ENCODE results near the gene OR4C13.
"Not testable (repeated sequence)": the region's sequence is repeated elsewhere in the genome, so short reads cannot be mapped to it uniquely, and the experiment has no call there.

Gene OR4C13

DNA sequence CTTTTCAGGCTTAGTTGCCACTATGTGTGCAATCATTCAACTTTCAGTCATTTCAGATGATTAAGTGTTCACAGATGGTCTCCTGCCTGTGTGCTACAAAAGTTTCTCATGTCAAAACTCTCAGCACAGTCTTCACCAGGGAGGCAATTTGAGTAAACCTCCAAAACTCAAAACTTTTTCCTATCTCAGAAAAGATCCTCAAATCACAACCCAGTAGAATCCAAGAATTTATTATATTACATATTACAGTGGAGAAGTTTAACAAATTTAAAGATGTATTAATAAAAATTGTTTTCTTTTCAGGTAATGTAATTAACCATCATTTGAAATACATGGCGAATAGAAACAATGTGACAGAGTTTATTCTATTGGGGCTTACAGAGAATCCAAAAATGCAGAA, at the start of gene OR4C13:
Gene OR4C13 (plus strand): TSS at position 301 of the 400 bp plus-strand sequence. CDS start 32 bp downstream, at position 333.
- no peaks in the 10 kb centered on the region for H3K27me3 ChIP-seq (ENCODE audit: control insufficient read depth, insufficient read depth, low read length)
- H3K4me1 ChIP-seq (ENCODE audit: control insufficient read depth, insufficient read depth, low read length) = no peaks in the 10 kb centered on the region
- H3K9ac ChIP-seq (ENCODE audit: low read length) = no peak within 1 kb of the TSS
- no peak within 1 kb of the TSS for H3K4me3 ChIP-seq (ENCODE audit: low read length)
- no peaks in the 10 kb centered on the region for H3K36me3 ChIP-seq (ENCODE audit: control insufficient read depth, insufficient read depth, low read length)
- no peak within 1 kb of the TSS for H3K27ac ChIP-seq (ENCODE audit: low read depth, low read length)

- not testable (repeated sequence) for H3K4me3 ChIP-seq (ENCODE audit: low read length); H3K36me3 ChIP-seq (ENCODE audit: control insufficient read depth, insufficient read depth, low read length); H3K27ac ChIP-seq (ENCODE audit: low read depth, low read length); H3K4me1 ChIP-seq (ENCODE audit: control insufficient read depth, insufficient read depth, low read length); H3K9ac ChIP-seq (ENCODE audit: low read length); H3K27me3 ChIP-seq (ENCODE audit: control insufficient read depth, insufficient read depth, low read length)
Observed at GRCh38 chr11:49911516-49911915, 40.7 kb upstream of the OR4C13 start.

GRCh38 chr11:49948701-49949100, 3.5 kb upstream of the OR4C13 start:
- not testable (repeated sequence) for H3K4me3 ChIP-seq (ENCODE audit: low read length); H3K4me1 ChIP-seq (ENCODE audit: control insufficient read depth, insufficient read depth, low read length); H3K9ac ChIP-seq (ENCODE audit: low read length); H3K27me3 ChIP-seq (ENCODE audit: control insufficient read depth, insufficient read depth, low read length); H3K36me3 ChIP-seq (ENCODE audit: control insufficient read depth, insufficient read depth, low read length); H3K27ac ChIP-seq (ENCODE audit: low read depth, low read length)

- not testable (repeated sequence) for H3K4me1 ChIP-seq (ENCODE audit: control insufficient read depth, insufficient read depth, low read length); H3K27me3 ChIP-seq (ENCODE audit: control insufficient read depth, insufficient read depth, low read length); H3K4me3 ChIP-seq (ENCODE audit: low read length); H3K27ac ChIP-seq (ENCODE audit: low read depth, low read length); H3K9ac ChIP-seq (ENCODE audit: low read length); H3K36me3 ChIP-seq (ENCODE audit: control insufficient read depth, insufficient read depth, low read length)
Observed at GRCh38 chr11:49973439-49973838, 21.2 kb downstream of the OR4C13 start.

DNA sequence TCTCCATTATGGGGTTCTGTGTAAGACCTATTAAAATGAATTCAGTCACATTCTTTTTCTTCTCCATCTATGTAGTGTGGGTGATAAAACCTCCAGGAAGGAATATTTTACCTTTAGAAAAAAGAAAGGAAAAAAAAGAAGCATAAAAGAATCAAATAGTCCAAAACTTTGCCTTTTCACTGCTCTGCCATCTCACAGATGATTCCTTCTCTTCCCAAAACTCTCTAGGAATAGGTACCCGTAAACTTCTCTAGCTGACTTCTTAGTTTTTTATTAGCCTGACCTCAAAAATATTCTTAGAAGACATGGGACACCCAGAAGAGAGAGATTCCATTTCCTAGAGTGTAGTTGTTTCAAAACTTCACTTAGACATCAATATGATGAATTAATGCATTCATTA, 30.2 kb downstream of the OR4C13 start, which contains the start of gene OR4C12:
Gene OR4C12 (minus strand): TSS at position 101 of the 400 bp plus-strand sequence. CDS start 34 bp downstream, at position 67.
- H3K9ac ChIP-seq (ENCODE audit: low read length); H3K4me1 ChIP-seq (ENCODE audit: control insufficient read depth, insufficient read depth, low read length); H3K4me3 ChIP-seq (ENCODE audit: low read length); H3K27ac ChIP-seq (ENCODE audit: low read depth, low read length); H3K27me3 ChIP-seq (ENCODE audit: control insufficient read depth, insufficient read depth, low read length); H3K36me3 ChIP-seq (ENCODE audit: control insufficient read depth, insufficient read depth, low read length): not testable (repeated sequence)

GRCh38 chr11:49995565-49995964, 43.4 kb downstream of the OR4C13 start:
- Histone ChIP-seq H3K9ac (ENCODE audit: low read length) (no peak overlapping the region), H3K27ac (ENCODE audit: low read depth, low read length) (no peak overlapping the region), H3K4me3 (ENCODE audit: low read length) (no peak overlapping the region), H3K4me1 (ENCODE audit: control insufficient read depth, insufficient read depth, low read length) (no peaks in the 10 kb centered on the region), H3K27me3 (ENCODE audit: control insufficient read depth, insufficient read depth, low read length) (no peaks in the 10 kb centered on the region), H3K36me3 (ENCODE audit: control insufficient read depth, insufficient read depth, low read length) (no peaks in the 10 kb centered on the region)
